Kidney epithelial cell (primary cell): ENCODE results near the gene LRCH3. TPM values are rescaled to one million over a fixed set of nuclear protein-coding genes. Genes with fewer than 3 reads are reported as not detected.

Experiments
- DNase-seq: peaks from one replicate; pipeline ENCODE4 v3.0.0-alpha.2; 2010; ENCODE audit warnings: low read depth
- H3K27me3 ChIP-seq: 2 replicates; pipeline ENCODE4 v1.6.0; 2011; ENCODE audit warnings: low read length; ENCODE audit not compliant: control insufficient read depth, insufficient read depth
- H3K36me3 ChIP-seq: 2 replicates; pipeline ENCODE4 v1.5.1; 2011; ENCODE audit warnings: low read length; ENCODE audit not compliant: control insufficient read depth, insufficient read depth
- H3K4me3 ChIP-seq: 2 replicates; pipeline ENCODE4 v1.5.1; 2011; ENCODE audit warnings: low read depth, mild to moderate bottlenecking, control low read depth, low read length
- total RNA-seq: library from RNA; depleted of rRNA; stranded (reverse); fragments of >200 nt; gene quantifications from 2 replicates; pipeline ENCODE4 v1.2.3, GENCODE V29; 2015
- TF ChIP-seq, protein P1 (sequence below): IDR thresholded peaks from 2 replicates; pipeline ENCODE4 v1.5.1; 2011; ENCODE audit warnings: mild to moderate bottlenecking, moderate library complexity, low read length, control low read depth, inconsistent platforms; ENCODE audit not compliant: insufficient read depth, poor library complexity, severe bottlenecking

LRCH3 gene
- total RNA-seq, 1 donor from 2014 or later = 22.8 TPM

DNA sequence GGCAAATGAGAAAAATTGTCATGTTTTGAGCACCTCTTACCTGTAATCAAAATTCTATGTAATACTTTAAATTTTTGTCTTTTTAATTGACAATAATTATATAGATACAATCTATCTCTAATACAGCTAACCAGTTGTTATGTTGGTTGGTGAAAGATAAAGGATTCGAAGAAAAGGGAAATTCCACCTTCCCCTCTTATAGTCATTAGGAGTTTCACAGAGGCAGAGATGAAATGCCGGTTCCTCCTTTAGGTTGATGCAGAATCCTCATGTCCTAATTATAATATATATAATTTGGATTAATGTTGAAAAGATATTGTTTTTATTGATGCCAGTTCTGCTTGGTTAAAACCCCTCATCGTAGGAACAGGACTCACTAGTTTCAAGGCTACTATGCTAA lies 67.1 kb downstream of the LRCH3 start:
- H3K36me3 ChIP-seq = no peaks in the 10 kb centered on the region
- TF ChIP-seq, protein P1, sequence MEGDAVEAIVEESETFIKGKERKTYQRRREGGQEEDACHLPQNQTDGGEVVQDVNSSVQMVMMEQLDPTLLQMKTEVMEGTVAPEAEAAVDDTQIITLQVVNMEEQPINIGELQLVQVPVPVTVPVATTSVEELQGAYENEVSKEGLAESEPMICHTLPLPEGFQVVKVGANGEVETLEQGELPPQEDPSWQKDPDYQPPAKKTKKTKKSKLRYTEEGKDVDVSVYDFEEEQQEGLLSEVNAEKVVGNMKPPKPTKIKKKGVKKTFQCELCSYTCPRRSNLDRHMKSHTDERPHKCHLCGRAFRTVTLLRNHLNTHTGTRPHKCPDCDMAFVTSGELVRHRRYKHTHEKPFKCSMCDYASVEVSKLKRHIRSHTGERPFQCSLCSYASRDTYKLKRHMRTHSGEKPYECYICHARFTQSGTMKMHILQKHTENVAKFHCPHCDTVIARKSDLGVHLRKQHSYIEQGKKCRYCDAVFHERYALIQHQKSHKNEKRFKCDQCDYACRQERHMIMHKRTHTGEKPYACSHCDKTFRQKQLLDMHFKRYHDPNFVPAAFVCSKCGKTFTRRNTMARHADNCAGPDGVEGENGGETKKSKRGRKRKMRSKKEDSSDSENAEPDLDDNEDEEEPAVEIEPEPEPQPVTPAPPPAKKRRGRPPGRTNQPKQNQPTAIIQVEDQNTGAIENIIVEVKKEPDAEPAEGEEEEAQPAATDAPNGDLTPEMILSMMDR = no peak
- no peaks in the 10 kb centered on the region for H3K27me3 ChIP-seq
- no peak overlapping the region for H3K4me3 ChIP-seq
- no peak for DNase-seq

DNA sequence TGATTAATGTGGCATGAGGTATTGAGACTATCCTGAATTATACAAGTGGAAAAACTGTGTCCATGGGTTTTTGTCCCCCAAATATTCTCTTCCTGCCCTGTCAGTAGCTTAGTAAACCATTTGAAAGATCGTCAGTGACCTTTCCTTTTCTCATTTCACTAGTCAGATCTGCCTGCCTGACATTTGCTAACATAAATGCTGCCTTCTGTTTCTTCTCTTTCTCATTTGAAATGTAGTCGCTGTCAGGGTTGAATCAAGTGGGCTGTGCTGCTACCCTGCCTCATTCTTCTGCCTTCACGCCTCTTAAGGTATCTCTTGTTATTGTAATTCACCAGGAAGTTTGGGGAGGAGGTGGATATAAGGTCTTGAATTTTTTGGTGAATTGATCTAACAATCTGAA lies 67.5 kb downstream of the LRCH3 start:
- TF ChIP-seq, protein P1 = no peak
- no peaks in the 10 kb centered on the region for H3K27me3 ChIP-seq
- DNase-seq = no peak
- no peak overlapping the region for H3K4me3 ChIP-seq
- no peaks in the 10 kb centered on the region for H3K36me3 ChIP-seq

DNA sequence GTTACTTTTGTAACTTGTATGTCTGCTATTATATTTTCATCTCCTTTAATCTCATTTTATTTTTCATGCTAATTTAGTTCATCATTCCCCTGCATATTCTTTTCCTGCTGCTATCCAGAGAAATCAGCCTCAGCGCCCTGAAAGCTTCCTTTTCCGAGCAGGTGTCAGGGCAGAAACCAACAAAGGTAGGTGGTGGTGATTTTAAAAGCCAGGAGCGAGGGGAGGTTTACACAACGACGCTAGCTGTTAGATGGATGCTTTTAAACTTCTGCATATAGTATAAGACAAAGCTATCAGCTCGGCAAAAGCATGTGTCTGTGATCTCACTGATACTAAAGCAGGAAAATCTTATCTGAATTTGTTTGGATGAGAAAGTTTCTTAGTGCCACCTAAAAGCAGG lies 75.0 kb downstream of the LRCH3 start:
- Histone ChIP-seq H3K27me3 (no peaks in the 10 kb centered on the region), H3K4me3 (no peak overlapping the region), H3K36me3 (no peaks in the 10 kb centered on the region)
- TF ChIP-seq, protein P1 = no peak
- DNase-seq = no peak

DNA sequence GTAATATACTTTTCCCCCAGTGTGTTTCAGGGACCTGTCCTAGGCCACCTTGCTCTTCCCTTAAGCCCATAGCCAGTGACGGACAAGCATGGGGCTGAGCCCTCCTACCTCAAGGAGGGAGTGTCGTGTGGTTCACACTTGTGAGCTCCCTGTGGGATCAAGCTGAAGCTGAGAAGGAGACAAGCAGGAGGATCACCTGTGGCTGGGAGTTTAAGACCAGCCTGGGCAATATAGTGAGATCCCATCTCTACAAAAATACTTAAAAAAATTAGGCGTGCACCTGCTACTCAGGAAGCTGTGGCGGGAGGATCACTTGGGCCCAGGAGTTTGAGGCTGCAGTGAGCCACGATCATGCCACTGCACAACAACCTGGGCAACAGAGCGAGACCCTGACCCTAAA lies 82.3 kb downstream of the LRCH3 start:
- no peak for DNase-seq
- Histone ChIP-seq H3K27me3 (no peaks in the 10 kb centered on the region), H3K4me3 (no peak overlapping the region), H3K36me3 (peaks cover 3% of the 10 kb centered on the region)
- TF ChIP-seq, protein P1 = no peak

DNA sequence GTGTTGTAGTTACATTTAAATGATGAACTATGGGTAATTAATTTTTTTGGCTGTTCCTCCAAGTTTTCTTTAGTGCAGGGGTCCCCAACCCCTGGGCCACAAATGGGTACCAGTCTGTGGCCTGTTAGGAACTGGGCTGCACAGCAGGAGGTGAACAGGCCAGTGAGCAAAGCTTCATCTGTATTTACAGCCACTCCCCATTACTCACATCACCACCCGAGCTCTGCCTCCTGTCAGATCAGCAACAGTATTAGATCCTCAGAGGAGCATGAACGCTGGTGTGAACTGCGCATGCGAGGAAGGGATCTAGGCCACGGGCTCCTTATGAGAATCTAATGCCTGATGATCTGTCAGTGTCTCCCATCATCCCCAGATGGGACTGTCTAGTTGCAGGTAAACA lies 83.0 kb downstream of the LRCH3 start:
- no peak overlapping the region for H3K4me3 ChIP-seq
- TF ChIP-seq, protein P1 = no peak
- H3K36me3 ChIP-seq = peaks cover 3% of the 10 kb centered on the region
- H3K27me3 ChIP-seq = no peaks in the 10 kb centered on the region
- DNase-seq = no peak

DNA sequence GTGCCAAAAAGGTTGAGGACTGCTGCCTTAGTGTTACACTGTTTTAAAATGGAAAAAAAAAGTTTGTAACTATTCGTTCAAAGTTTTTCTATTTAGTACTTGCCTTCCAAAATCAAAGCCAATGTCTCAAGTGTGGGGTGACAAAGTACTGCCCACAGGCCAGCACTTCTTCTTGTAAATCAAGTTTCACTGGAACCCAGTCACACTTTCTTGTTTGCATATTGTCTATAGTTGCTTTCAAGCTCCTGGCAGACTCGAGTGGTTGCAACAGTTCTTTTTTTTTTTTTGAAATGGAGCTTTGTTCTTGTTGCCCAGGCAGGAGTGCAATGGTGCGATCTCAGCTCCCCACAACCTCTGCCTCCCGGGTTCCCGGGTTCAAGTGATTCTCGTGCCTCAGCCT lies 83.6 kb downstream of the LRCH3 start:
- Histone ChIP-seq H3K4me3 (no peak overlapping the region), H3K36me3 (peaks cover 3% of the 10 kb centered on the region), H3K27me3 (no peaks in the 10 kb centered on the region)
- TF ChIP-seq, protein P1 = no peak
- no peak for DNase-seq
